Neural cell (in vitro differentiated cells): Measurements from ENCODE around the gene PPP1CA. TPM values are rescaled to one million over a fixed set of nuclear protein-coding genes. Genes with fewer than 3 reads are reported as not detected.

Source experiments
- H2AFZ ChIP-seq: fragments of 200-600, 300-800 bp; sonication (generic), shearing (Covaris generic); 2 replicates; pipeline ENCODE4 v1.6.0; 2014; ENCODE audit warnings: low read depth, mild to moderate bottlenecking, antibody characterized with exemption, low read length, moderate library complexity
- H3F3A ChIP-seq: fragments of 200-600 bp; shearing (Covaris generic); 2 replicates; pipeline ENCODE4 v1.6.1; 2016; ENCODE audit warnings: mild to moderate bottlenecking, moderate library complexity, mixed read lengths, antibody characterized with exemption, low read length; ENCODE audit not compliant: insufficient read depth, poor library complexity, severe bottlenecking
- H3K27ac ChIP-seq: fragments of 200-600, 300-800 bp; sonication (generic), shearing (Covaris generic); 2 replicates; pipeline ENCODE4 v1.5.1; 2014; ENCODE audit warnings: mild to moderate bottlenecking, low read length, moderate library complexity
- H3K27me3 ChIP-seq: fragments of 300-800, 200-600 bp; sonication (generic), shearing (Covaris generic); 2 replicates; pipeline ENCODE4 v1.6.0; 2014; ENCODE audit warnings: mild to moderate bottlenecking, low read depth, low read length, moderate library complexity; ENCODE audit not compliant: insufficient read depth
- H3K36me3 ChIP-seq: fragments of 300-800, 200-600 bp; sonication (generic), shearing (Covaris generic); 2 replicates; pipeline ENCODE4 v1.5.1; 2014; ENCODE audit warnings: mild to moderate bottlenecking, antibody characterized with exemption, low read length, moderate library complexity; ENCODE audit not compliant: insufficient read depth
- H3K4me2 ChIP-seq: fragments of 300-800, 200-600 bp; sonication (generic), shearing (Covaris generic); 2 replicates; pipeline ENCODE4 v1.6.0; 2014; ENCODE audit warnings: mild to moderate bottlenecking, low read length
- H3K4me3 ChIP-seq: fragments of 300-800, 200-600 bp; sonication (generic), shearing (Covaris generic); 2 replicates; pipeline ENCODE4 v1.5.1; 2014; ENCODE audit warnings: mild to moderate bottlenecking, low read length, moderate library complexity
- H3K79me2 ChIP-seq: fragments of 200-600 bp; shearing (Covaris generic); replicated peaks from 2 replicates; pipeline ENCODE4 v1.6.0; 2014; ENCODE audit warnings: mild to moderate bottlenecking, low read length, moderate library complexity; ENCODE audit not compliant: insufficient read depth
- H3K9ac ChIP-seq: fragments of 300-800, 200-600 bp; sonication (generic), shearing (Covaris generic); 2 replicates; pipeline ENCODE4 v1.6.1; 2016; ENCODE audit warnings: mild to moderate bottlenecking, low read length, mixed read lengths
- H3K9me2 ChIP-seq: fragments of 200-600 bp; shearing (Covaris generic); 2 replicates; pipeline ENCODE4 v1.6.1; 2016; ENCODE audit warnings: mild to moderate bottlenecking, low read length, mixed read lengths; ENCODE audit not compliant: insufficient read depth
- H3K9me3 ChIP-seq: fragments of 200-600, 300-800 bp; sonication (generic), shearing (Covaris generic); 2 replicates; pipeline ENCODE4 v1.6.1; 2016; ENCODE audit warnings: mild to moderate bottlenecking, mixed run types, low read length, moderate library complexity, mixed read lengths
- H4K20me1 ChIP-seq: fragments of 200-600 bp; shearing (Covaris generic); 2 replicates; pipeline ENCODE4 v1.6.1; 2016; ENCODE audit warnings: mild to moderate bottlenecking, mixed run types; ENCODE audit not compliant: insufficient read depth
- EP300 ChIP-seq: fragments of 450-650 bp; conservative IDR thresholded peaks from 2 replicates; pipeline ENCODE4 v1.6.1; 2014; ENCODE audit warnings: antibody characterized with exemption, mild to moderate bottlenecking, moderate library complexity; ENCODE audit not compliant: poor library complexity, severe bottlenecking
- EZH2 ChIP-seq: fragments of 200-600, 300-800 bp; shearing (Covaris generic), sonication (generic); IDR thresholded peaks from 2 replicates; pipeline ENCODE4 v1.6.1; 2014; ENCODE audit warnings: antibody characterized with exemption, low read length, borderline replicate concordance, mild to moderate bottlenecking; ENCODE audit not compliant: insufficient read depth, poor library complexity, severe bottlenecking
- MXI1 ChIP-seq: fragments of 450-650 bp; conservative IDR thresholded peaks from 2 replicates; pipeline ENCODE4 v1.6.1; 2014; ENCODE audit warnings: antibody characterized with exemption, mild to moderate bottlenecking; ENCODE audit not compliant: poor library complexity, severe bottlenecking
- POLR2AphosphoS5 ChIP-seq: IDR thresholded peaks from 2 replicates; pipeline ENCODE4 v1.6.1; 2012
- RAD21 ChIP-seq: fragments of 450-650 bp; conservative IDR thresholded peaks from 2 replicates; pipeline ENCODE4 v1.6.1; 2014; ENCODE audit warnings: antibody characterized with exemption, mild to moderate bottlenecking, moderate library complexity
- SMC3 ChIP-seq: fragments of 450-650 bp; conservative IDR thresholded peaks from 2 replicates; pipeline ENCODE4 v1.6.1; 2014; ENCODE audit warnings: antibody characterized with exemption, mild to moderate bottlenecking, moderate library complexity; ENCODE audit not compliant: poor library complexity
- TAF1 ChIP-seq: IDR thresholded peaks from 2 replicates; pipeline ENCODE4 v1.6.1; 2012; ENCODE audit warnings: low read depth
- polyA plus RNA-seq: library from polyadenylated mRNA; depleted of rRNA; stranded (reverse); fragments of >200 nt; gene quantifications from 2 replicates; pipeline ENCODE4 v1.2.3, GENCODE V29; 2014
- TF ChIP-seq, protein P1 (sequence below): IDR thresholded peaks from 2 replicates; pipeline ENCODE4 v1.6.1; 2012; ENCODE audit warnings: borderline replicate concordance
- TF ChIP-seq, protein P2 (sequence below): fragments of 450-650 bp; IDR thresholded peaks from 2 replicates; pipeline ENCODE4 v1.5.1; 2014; ENCODE audit warnings: antibody characterized with exemption, mild to moderate bottlenecking, moderate library complexity; ENCODE audit not compliant: poor library complexity, severe bottlenecking

The PPP1CA gene
- polyA plus RNA-seq, 1 donor from 2014 or later = 106 TPM

DNA sequence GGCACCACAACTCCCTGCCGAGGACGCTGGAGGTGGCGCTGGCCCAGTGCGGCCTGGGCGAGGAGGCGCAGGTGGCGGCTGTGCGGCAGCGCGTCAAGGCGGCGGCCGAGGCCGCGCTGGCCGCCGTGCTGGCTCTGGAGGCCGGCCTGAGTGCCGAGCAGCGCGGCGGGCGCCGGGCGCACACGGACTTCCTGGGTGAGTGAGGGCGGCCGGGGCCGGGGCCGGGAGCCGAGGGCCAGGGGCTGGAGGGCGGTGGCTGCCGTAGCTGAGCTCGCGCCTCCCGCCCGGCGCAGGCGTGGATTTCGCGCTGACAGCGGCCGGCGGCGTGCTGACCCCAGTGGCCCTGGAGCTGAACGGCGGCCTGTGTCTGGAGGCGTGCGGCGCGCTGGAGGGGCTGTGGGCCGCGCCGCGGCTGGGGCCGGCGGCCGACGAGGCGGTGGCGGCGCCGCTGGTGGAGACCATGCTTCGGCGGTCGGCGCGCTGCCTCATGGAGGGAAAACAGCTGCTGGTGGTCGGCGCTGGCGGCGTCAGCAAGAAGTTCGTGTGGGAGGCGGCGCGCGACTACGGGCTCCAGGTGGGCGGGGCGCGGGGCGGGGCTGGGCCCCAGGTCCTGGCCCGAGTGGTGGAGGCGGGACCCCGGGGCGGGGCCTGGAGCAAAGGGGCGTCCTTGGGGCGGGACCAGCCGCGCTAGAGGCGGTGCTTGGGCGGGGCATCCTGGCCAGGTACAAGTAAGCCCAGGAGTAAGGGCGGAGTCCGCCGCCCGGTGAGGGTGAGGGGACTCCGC is 19.2 kb upstream of the PPP1CA start:
- H3K27me3 ChIP-seq = peaks cover 11% of the 10 kb centered on the region
- no peaks in the 10 kb centered on the region for H4K20me1 ChIP-seq
- H3K9me3 ChIP-seq = no peaks in the 10 kb centered on the region
- no peaks in the 10 kb centered on the region for H3K79me2 ChIP-seq
- no peak overlapping the region for H3K27ac ChIP-seq
- no peak overlapping the region for H2AFZ ChIP-seq
- no peaks in the 10 kb centered on the region for H3K36me3 ChIP-seq
- no peaks in the 10 kb centered on the region for H3K9me2 ChIP-seq
- peak overlapping the region; percentile 44 for H3K9ac ChIP-seq
- H3K4me3 ChIP-seq = peak overlapping the region; percentile 57
- H3F3A ChIP-seq = no peaks in the 10 kb centered on the region
- H3K4me2 ChIP-seq = no peak overlapping the region
- TF ChIP-seq SMC3 = peak; percentile 41
- no peak for TF ChIP-seq TAF1
- TF ChIP-seq EZH2 = no peak
- TF ChIP-seq EP300 = no peak
- TF ChIP-seq MXI1 = peak; percentile 96
- peak; percentile 24 for TF ChIP-seq RAD21
- TF ChIP-seq, protein P1, sequence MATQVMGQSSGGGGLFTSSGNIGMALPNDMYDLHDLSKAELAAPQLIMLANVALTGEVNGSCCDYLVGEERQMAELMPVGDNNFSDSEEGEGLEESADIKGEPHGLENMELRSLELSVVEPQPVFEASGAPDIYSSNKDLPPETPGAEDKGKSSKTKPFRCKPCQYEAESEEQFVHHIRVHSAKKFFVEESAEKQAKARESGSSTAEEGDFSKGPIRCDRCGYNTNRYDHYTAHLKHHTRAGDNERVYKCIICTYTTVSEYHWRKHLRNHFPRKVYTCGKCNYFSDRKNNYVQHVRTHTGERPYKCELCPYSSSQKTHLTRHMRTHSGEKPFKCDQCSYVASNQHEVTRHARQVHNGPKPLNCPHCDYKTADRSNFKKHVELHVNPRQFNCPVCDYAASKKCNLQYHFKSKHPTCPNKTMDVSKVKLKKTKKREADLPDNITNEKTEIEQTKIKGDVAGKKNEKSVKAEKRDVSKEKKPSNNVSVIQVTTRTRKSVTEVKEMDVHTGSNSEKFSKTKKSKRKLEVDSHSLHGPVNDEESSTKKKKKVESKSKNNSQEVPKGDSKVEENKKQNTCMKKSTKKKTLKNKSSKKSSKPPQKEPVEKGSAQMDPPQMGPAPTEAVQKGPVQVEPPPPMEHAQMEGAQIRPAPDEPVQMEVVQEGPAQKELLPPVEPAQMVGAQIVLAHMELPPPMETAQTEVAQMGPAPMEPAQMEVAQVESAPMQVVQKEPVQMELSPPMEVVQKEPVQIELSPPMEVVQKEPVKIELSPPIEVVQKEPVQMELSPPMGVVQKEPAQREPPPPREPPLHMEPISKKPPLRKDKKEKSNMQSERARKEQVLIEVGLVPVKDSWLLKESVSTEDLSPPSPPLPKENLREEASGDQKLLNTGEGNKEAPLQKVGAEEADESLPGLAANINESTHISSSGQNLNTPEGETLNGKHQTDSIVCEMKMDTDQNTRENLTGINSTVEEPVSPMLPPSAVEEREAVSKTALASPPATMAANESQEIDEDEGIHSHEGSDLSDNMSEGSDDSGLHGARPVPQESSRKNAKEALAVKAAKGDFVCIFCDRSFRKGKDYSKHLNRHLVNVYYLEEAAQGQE = no peak
- TF ChIP-seq, protein P2, sequence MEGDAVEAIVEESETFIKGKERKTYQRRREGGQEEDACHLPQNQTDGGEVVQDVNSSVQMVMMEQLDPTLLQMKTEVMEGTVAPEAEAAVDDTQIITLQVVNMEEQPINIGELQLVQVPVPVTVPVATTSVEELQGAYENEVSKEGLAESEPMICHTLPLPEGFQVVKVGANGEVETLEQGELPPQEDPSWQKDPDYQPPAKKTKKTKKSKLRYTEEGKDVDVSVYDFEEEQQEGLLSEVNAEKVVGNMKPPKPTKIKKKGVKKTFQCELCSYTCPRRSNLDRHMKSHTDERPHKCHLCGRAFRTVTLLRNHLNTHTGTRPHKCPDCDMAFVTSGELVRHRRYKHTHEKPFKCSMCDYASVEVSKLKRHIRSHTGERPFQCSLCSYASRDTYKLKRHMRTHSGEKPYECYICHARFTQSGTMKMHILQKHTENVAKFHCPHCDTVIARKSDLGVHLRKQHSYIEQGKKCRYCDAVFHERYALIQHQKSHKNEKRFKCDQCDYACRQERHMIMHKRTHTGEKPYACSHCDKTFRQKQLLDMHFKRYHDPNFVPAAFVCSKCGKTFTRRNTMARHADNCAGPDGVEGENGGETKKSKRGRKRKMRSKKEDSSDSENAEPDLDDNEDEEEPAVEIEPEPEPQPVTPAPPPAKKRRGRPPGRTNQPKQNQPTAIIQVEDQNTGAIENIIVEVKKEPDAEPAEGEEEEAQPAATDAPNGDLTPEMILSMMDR = no peak
- TF ChIP-seq POLR2AphosphoS5 = peak; percentile 56

DNA sequence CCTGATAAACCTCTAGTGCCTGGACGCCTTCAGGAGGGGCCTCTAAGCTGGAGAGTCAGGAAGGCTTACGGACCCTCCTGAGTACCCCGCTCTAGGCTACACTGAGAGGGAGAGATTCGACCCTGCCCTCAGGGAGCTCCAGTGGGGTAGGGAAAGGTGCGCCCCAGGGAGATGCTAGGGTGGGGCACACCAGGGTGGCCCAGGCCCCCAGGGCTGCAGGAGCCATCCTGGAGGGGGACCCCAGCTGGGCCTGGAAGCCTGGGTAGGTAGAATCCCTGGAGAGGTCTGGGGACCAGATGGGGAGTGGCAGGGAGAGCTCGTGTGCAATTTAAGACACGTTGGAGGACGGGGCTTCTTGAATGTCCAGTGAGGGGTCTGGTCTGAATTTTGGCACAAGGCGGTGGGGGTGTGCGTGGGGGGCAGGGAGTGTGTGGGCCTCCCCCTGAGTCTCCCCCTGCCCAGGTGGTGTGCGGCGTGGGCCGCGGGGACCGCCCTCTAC is 18.5 kb upstream of the PPP1CA start:
- peak overlapping the region; percentile 44 for H3K9ac ChIP-seq
- H3K79me2 ChIP-seq = no peaks in the 10 kb centered on the region
- no peak overlapping the region for H2AFZ ChIP-seq
- no peaks in the 10 kb centered on the region for H3F3A ChIP-seq
- H3K27ac ChIP-seq = no peak overlapping the region
- TF ChIP-seq, protein P1 = no peak
- TF ChIP-seq, protein P2 = no peak
- TF ChIP-seq TAF1 (no peak), SMC3 (no peak), EP300 (no peak), RAD21 (no peak), POLR2AphosphoS5 (no peak), EZH2 (no peak), MXI1 (no peak)
- no peaks in the 10 kb centered on the region for H3K9me2 ChIP-seq
- peaks cover 14% of the 10 kb centered on the region for H3K27me3 ChIP-seq
- H3K4me3 ChIP-seq = peak overlapping the region; percentile 57
- no peaks in the 10 kb centered on the region for H4K20me1 ChIP-seq
- H3K9me3 ChIP-seq = no peaks in the 10 kb centered on the region
- no peak overlapping the region for H3K4me2 ChIP-seq
- H3K36me3 ChIP-seq = no peaks in the 10 kb centered on the region
